ENCODE data around the gene CDK6. TPM values are rescaled to one million over a fixed set of nuclear protein-coding genes. Genes with fewer than 3 reads are reported as not detected.
A peak's percentile ranks its signal among the peaks of the same experiment; 100 is the strongest.

Gene CDK6
- total RNA-seq, 6 experiments from 2014 or later = 6.9 to 23.7 (median 17.0) TPM

GRCh38 chr7:92727755-92728154 lies 108.6 kb downstream of the CDK6 start:
- intact Hi-C loops (cut with DNase I) = no loop called here
- TF ChIP-seq CTCF (IDR thresholded peaks at IDR 0.05) = no peak
- no peak for TF ChIP-seq POLR2A (IDR thresholded peaks at IDR 0.05)
- 25% methylated on average over 1 of the region's 1 CpG for WGBS (ENCODE audit: insufficient coverage, low coverage, low lambda C conversion rate, missing lambda C conversion rate)

GRCh38 chr7:92725161-92725925 lies 111.0 kb downstream of the CDK6 start:
- no peak for TF ChIP-seq CTCF (IDR thresholded peaks at IDR 0.05)
- TF ChIP-seq POLR2A (IDR thresholded peaks at IDR 0.05) = no peak
- Histone ChIP-seq H3K4me3 (no peak overlapping the region), H3K4me1 (no peaks in the 10 kb centered on the region), H3K36me3 (peaks cover 0 to 7% (median 0%) of the 10 kb centered on the region in 4 donors), H3K27ac (no peak overlapping the region), H3K9me3 (no peaks in the 10 kb centered on the region), H3K27me3 (no peaks in the 10 kb centered on the region)
- DNase-seq = no peak
- WGBS (ENCODE audit: insufficient coverage, low coverage, low lambda C conversion rate, missing lambda C conversion rate) = 87% methylated on average over 14 of the region's 14 CpGs
- intact Hi-C loops (cut with DNase I) = no loop called here
- ATAC-seq = no peak

More at GRCh38 chr7:92727755-92728154, 108.6 kb downstream of the CDK6 start:
- Histone ChIP-seq H3K27ac (no peak overlapping the region), H3K9me3 (no peaks in the 10 kb centered on the region), H3K4me1 (no peaks in the 10 kb centered on the region), H3K4me3 (no peak overlapping the region), H3K36me3 (peaks cover 0 to 7% (median 0%) of the 10 kb centered on the region in 4 donors), H3K27me3 (no peaks in the 10 kb centered on the region)
- no peak for DNase-seq
- ATAC-seq = no peak

- intact Hi-C loops (cut with DNase I) = no loop called here
- TF ChIP-seq CTCF (IDR thresholded peaks at IDR 0.05) (no peak), POLR2A (IDR thresholded peaks at IDR 0.05) (no peak)
- peaks cover 0 to 7% (median 0%) of the 10 kb centered on the region in 4 donors for H3K36me3 ChIP-seq
- no peak overlapping the region for H3K27ac ChIP-seq
- H3K9me3 ChIP-seq = no peaks in the 10 kb centered on the region
- WGBS (ENCODE audit: insufficient coverage, low coverage, low lambda C conversion rate, missing lambda C conversion rate) = 65% methylated on average over 5 of the region's 5 CpGs
- H3K4me1 ChIP-seq = no peaks in the 10 kb centered on the region
- H3K4me3 ChIP-seq = no peak overlapping the region
- DNase-seq (no peak), ATAC-seq (peak; percentile 54 to 71 (median 64))
- H3K27me3 ChIP-seq = no peaks in the 10 kb centered on the region
Measured at GRCh38 chr7:92723943-92724342, 112.4 kb downstream of the CDK6 start.

GRCh38 chr7:92723205-92723604 lies 113.2 kb downstream of the CDK6 start:
- H3K27ac ChIP-seq = no peak overlapping the region
- WGBS (ENCODE audit: insufficient coverage, low coverage, low lambda C conversion rate, missing lambda C conversion rate) = 63% methylated on average over 2 of the region's 2 CpGs

More at GRCh38 chr7:92723205-92723604, 113.2 kb downstream of the CDK6 start:
- Histone ChIP-seq H3K36me3 (peaks cover 0 to 7% (median 0%) of the 10 kb centered on the region in 4 donors), H3K27me3 (no peaks in the 10 kb centered on the region), H3K4me3 (no peak overlapping the region), H3K9me3 (no peaks in the 10 kb centered on the region), H3K4me1 (peaks cover 0 to 5% (median 0%) of the 10 kb centered on the region in 4 donors)
- intact Hi-C loops (cut with DNase I) = no loop called here
- DNase-seq (no peak), ATAC-seq (peak in 1 of 4 donors; percentile 22)
- no peak for TF ChIP-seq CTCF (IDR thresholded peaks at IDR 0.05)
- TF ChIP-seq POLR2A (IDR thresholded peaks at IDR 0.05) = no peak

All from right lobe of liver (tissue), 6 donors.